Esophagus squamous epithelium (tissue), 5 donors: ENCODE results near the gene LRRTM1. TPM values are rescaled to one million over a fixed set of nuclear protein-coding genes. Genes with fewer than 3 reads are reported as not detected.

ENCODE experiments used
- DNase-seq: peaks from one replicate; lab custom pipeline; 2025; lab: John Stamatoyannopoulos, UW
- H3K27ac ChIP-seq, 4 donors: fragments of 200-600 bp; sonication (generic); one replicate each; pipeline ENCODE4 v1.5.1; 2016 to 2019; ENCODE audit warnings: mild to moderate bottlenecking in 1 of 4
- H3K27me3 ChIP-seq, 4 donors: fragments of 200-600 bp; sonication (generic); 1 replicate in 3 of 4; 2 replicates in 1 of 4; pipeline versions ENCODE4 v1.5.1 to v1.6.0; 2017 to 2021; ENCODE audit warnings: antibody characterized with exemption in 1 of 4
- H3K36me3 ChIP-seq, 3 donors: fragments of 200-600 bp; sonication (generic); one replicate each; pipeline ENCODE4 v1.5.1; 2016 to 2019
- H3K4me1 ChIP-seq, 3 donors: fragments of 200-600 bp; sonication (generic); one replicate each; pipeline ENCODE4 v1.5.1; 2017 to 2019
- H3K4me3 ChIP-seq, 4 donors: fragments of 200-600 bp; sonication (generic); 1 replicate in 3 of 4; 2 replicates in 1 of 4; pipeline ENCODE4 v1.5.1; 2016 to 2019; ENCODE audit warnings: mild to moderate bottlenecking in 2 of 4, moderate library complexity in 1 of 4
- H3K9me3 ChIP-seq, 3 donors: fragments of 200-600 bp; sonication (generic); one replicate each; pipeline ENCODE4 v1.5.1; 2016 to 2019
- CTCF ChIP-seq, 6 experiments: fragments of 450-650 bp in 4 of 6; fragments of 200-600 bp in 2 of 6; sonication (generic) in 2 of 6; IDR thresholded peaks; one replicate each; pipeline ENCODE4 v1.5.1; 2016 to 2019; ENCODE audit warnings: antibody characterized with exemption in 6 of 6, mild to moderate bottlenecking in 4 of 6, moderate library complexity in 4 of 6
- POLR2A ChIP-seq, 4 donors: fragments of 450-650 bp; IDR thresholded peaks; one replicate each; pipeline ENCODE4 v1.6.1; 2017; ENCODE audit warnings: antibody characterized with exemption in 4 of 4, mild to moderate bottlenecking in 4 of 4, moderate library complexity in 3 of 4
- WGBS, 2 donors: methylation state at CpG; one replicate each; pipeline ENCODE4 v1.1.5; 2018; 5-methylcytosine and 5-hydroxymethylcytosine counted together
- intact Hi-C: fragments of 100-400 bp; cut with DNase I; formaldehyde crosslinking; loops from one replicate; pipeline ENCODE4 v1.15.0; 2022
- total RNA-seq, 4 donors: library from RNA; depleted of rRNA; stranded (reverse); fragments of >200 nt; gene quantifications; one replicate each; pipeline ENCODE4 v1.1.0, GENCODE V29; 2016
- donor health status: DM: yes; HTN: yes; CAD: no.

Gene LRRTM1
- total RNA-seq, 4 donors from 2014 or later: 0.09 TPM; not detected in 3

DNA sequence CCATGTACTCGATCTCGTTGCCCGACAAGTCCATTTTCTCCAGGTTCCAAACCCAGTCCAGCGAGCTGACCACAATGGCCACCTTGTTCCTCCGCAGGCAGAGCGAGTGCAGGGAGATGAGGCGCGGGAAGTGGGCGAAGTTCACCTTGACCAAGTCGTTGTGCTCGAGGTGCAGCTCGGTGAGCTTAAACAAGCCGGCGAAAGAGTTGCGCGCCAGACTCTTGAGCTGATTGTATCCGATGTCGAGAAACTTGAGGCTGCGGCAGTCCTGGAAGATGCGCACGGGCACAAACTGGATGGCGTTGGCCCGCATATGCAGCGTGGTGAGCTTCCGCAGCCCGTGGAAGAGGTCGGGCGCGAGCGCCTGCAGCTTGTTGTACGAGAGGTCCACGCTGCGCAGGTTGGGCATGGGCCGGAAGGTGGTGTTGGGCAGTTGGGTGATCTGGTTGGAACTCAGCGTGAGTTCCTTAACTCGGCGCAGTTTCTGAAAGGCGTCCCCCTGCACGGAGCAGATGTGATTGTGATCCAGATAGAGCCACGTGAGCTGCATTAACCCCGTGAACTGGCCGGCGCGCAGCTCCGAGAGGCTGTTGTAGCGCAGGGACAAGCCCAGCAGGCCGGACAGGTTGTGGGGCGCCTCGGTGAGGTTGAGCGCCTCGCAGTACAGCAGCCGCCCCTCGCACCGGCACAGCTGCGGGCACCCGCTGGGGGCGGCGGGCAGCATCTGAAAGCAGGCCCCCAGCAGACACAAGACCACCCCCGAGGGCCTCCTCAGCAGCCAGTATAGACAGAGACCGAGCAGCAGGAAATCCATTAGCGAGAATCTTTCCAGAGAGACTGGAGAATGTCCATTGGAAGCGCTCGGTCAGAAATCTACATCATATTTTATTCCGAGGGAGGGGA, 1.3 kb downstream of the LRRTM1 start:
- no peaks in the 10 kb centered on the region for H3K9me3 ChIP-seq
- peaks cover 0 to 54% (median 2%) of the 10 kb centered on the region in 4 donors for H3K27me3 ChIP-seq
- no peak overlapping the region for H3K27ac ChIP-seq
- H3K36me3 ChIP-seq: no peaks in the 10 kb centered on the region
- H3K4me1 ChIP-seq: peaks cover 0 to 21% (median 0%) of the 10 kb centered on the region in 3 donors
- H3K4me3 ChIP-seq: peak overlapping the region in 3 of 4 donors; percentile 9 to 38 (median 26)
- no peak for DNase-seq
- intact Hi-C loops: no loop called here
- 4 to 6% methylated on average over 7 to 9 of the region's 64 CpGs for WGBS, 2 donors
- TF ChIP-seq CTCF (IDR thresholded peaks at IDR 0.05): no peak
- TF ChIP-seq POLR2A (IDR thresholded peaks at IDR 0.05): no peak

DNA sequence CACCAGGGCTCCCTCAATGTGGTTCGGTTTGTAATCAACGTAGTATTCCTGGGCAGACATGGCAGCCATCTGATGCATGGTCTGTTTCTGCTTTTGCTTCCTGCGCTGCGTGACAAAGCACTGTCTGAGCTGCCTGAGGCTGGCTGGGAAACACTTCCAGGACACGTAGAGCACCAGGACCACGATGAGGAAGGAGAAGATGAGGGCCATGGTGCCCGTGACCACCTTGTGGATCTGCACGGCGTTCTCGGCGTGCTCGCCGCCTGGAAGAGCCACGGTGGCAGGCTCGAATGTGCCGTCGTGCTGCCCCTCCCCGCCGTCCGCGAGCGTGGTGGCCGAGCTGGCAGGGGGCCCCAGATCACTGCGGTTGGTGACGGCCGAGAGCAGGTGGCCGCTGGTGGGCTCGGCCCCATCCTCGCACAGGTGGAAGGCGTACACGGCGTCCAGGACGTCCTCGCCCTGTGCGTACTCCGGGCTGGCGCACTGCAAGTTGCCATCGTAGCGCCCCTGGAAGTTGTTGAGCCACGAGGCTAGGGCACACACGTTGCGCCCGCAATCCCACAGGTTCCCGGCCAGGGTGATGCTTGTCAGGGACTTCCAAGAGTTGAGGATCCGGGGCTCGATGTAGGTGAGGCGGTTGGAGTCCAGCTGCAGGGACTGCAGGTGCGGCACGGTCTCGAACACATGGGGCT, 2.1 kb downstream of the LRRTM1 start:
- no peak for DNase-seq
- TF ChIP-seq POLR2A (IDR thresholded peaks at IDR 0.05) (no peak), CTCF (IDR thresholded peaks at IDR 0.05) (no peak)
- peak overlapping the region in 1 of 4 donors; percentile 38 for H3K4me3 ChIP-seq
- no peak overlapping the region for H3K27ac ChIP-seq
- intact Hi-C loops: no loop called here
- no peaks in the 10 kb centered on the region for H3K9me3 ChIP-seq
- WGBS, 2 donors: 21 to 60% methylated on average over 6 to 11 of the region's 50 CpGs
- H3K27me3 ChIP-seq: peaks cover 0 to 54% (median 2%) of the 10 kb centered on the region in 4 donors
- H3K4me1 ChIP-seq: peaks cover 0 to 21% (median 0%) of the 10 kb centered on the region in 3 donors
- H3K36me3 ChIP-seq: no peaks in the 10 kb centered on the region

DNA sequence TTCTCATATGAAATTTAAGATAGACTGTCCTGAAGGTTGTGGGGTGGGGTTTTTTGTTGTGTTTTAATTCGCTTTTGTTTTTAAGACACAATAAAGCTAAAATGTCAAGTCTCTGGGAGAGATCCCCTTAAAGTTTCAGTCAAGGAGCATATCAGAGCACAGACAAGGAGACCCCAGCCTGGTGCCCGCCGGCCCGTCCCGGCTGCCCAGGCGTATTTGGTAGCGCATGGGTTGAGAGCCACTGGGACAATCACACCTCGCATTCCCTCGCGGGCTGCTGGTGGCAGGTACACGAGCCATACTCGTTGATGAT, 2.6 kb downstream of the LRRTM1 start:
- 42 to 50% methylated on average over 11 to 12 of the region's 12 CpGs for WGBS, 2 donors
- Histone ChIP-seq H3K27me3 (peaks cover 0 to 54% (median 2%) of the 10 kb centered on the region in 4 donors), H3K4me1 (peaks cover 0 to 21% (median 0%) of the 10 kb centered on the region in 3 donors), H3K27ac (no peak overlapping the region), H3K9me3 (no peaks in the 10 kb centered on the region), H3K4me3 (no peak overlapping the region), H3K36me3 (no peaks in the 10 kb centered on the region)
- intact Hi-C loops: no loop called here
- no peak for DNase-seq
- TF ChIP-seq POLR2A (IDR thresholded peaks at IDR 0.05) (no peak), CTCF (IDR thresholded peaks at IDR 0.05) (no peak)

GRCh38 chr2:80300954-80301353, 3.6 kb downstream of the LRRTM1 start:
- H3K36me3 ChIP-seq: no peaks in the 10 kb centered on the region
- 20% methylated on average over 1 of the region's 1 CpG; no CpG with 5 or more reads in 1 of the 2 donors for WGBS, 2 donors
- H3K27me3 ChIP-seq: peaks cover 0 to 52% (median 2%) of the 10 kb centered on the region in 4 donors
- intact Hi-C loops: no loop called here
- H3K4me1 ChIP-seq: peaks cover 0 to 21% (median 0%) of the 10 kb centered on the region in 3 donors
- no peak overlapping the region for H3K27ac ChIP-seq
- no peak overlapping the region for H3K4me3 ChIP-seq
- TF ChIP-seq POLR2A (IDR thresholded peaks at IDR 0.05): no peak
- no peak for TF ChIP-seq CTCF (IDR thresholded peaks at IDR 0.05)
- no peak for DNase-seq
- no peaks in the 10 kb centered on the region for H3K9me3 ChIP-seq

DNA sequence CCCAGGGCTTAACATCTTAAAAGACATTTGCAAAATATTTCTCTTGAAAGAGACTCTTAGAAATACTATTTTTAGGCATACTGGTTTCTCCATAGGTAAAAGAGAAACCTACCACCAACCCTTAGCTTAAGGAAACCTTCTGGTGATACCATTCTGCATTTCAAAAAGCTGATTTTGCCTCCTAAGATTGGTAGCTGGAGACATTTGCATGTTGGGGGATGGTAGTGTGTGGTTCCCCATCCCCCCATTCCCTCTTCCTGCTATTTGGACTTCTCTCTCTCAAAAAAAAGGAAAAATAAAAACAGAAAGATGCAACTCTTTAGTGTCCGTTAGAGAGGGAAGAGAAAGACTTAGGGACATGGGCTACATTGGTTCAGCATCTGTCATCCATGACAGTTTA, 4.2 kb downstream of the LRRTM1 start:
- no peak overlapping the region for H3K27ac ChIP-seq
- intact Hi-C loops: no loop called here
- H3K36me3 ChIP-seq: no peaks in the 10 kb centered on the region
- H3K27me3 ChIP-seq: peaks cover 0 to 45% (median 2%) of the 10 kb centered on the region in 4 donors
- TF ChIP-seq POLR2A (IDR thresholded peaks at IDR 0.05) (no peak), CTCF (IDR thresholded peaks at IDR 0.05) (no peak)
- H3K4me1 ChIP-seq: peaks cover 0 to 21% (median 0%) of the 10 kb centered on the region in 3 donors
- H3K4me3 ChIP-seq: no peak overlapping the region
- WGBS, 2 donors: 67 to 88% methylated on average over 1 of the region's 1 CpG
- H3K9me3 ChIP-seq: no peaks in the 10 kb centered on the region
- no peak for DNase-seq
